SK-N-SH (cell line): ENCODE data around the gene CTU1. TPM values are rescaled to one million over a fixed set of nuclear protein-coding genes. Genes with fewer than 3 reads are reported as not detected.

Source experiments
- CTCF ChIA-PET: fragments of 300-600, 350-600 bp; formaldehyde crosslinking; extraction: SDS; loops from one replicate; lab custom pipeline; 2021; lab: Yijun Ruan, JAX
- POLR2A ChIA-PET: fragments of 350-600 bp; sonication (Branson Sonifier 250); formaldehyde crosslinking; extraction: SDS; loops from one replicate; lab custom pipeline; 2020; ENCODE audit warnings: antibody characterized with exemption, inconsistent platforms; lab: Yijun Ruan, JAX
- DNase-seq: peaks from one replicate; pipeline ENCODE4 v3.0.0; 2012
- H2AFZ ChIP-seq: fragments of 200-600 bp; sonication (generic); 2 replicates; pipeline ENCODE4 v1.8.1; 2016; ENCODE audit warnings: antibody characterized with exemption, mild to moderate bottlenecking, low read depth
- H3F3A ChIP-seq: fragments of 200-600 bp; sonication (generic); replicated peaks from 2 replicates; pipeline ENCODE3; 2016; ENCODE audit warnings: antibody characterized with exemption, mild to moderate bottlenecking; ENCODE audit not compliant: insufficient read depth
- H3K27ac ChIP-seq, 2 experiments: fragments of 200-500 bp in 1 of 2; fragments of 200-600 bp in 1 of 2; sonication (Bioruptor generic) in 1 of 2; sonication (generic), shearing (Covaris generic) in 1 of 2; 2 replicates each; pipeline versions ENCODE4 v1.5.1 to v1.6.1; 2014 to 2016; ENCODE audit warnings: low read depth in 2 of 2, inconsistent platforms in 1 of 2, low read length in 1 of 2, mild to moderate bottlenecking in 1 of 2, mixed read lengths in 1 of 2
- H3K27me3 ChIP-seq: fragments of 200-600 bp; sonication (generic), shearing (Covaris generic); 2 replicates; pipeline ENCODE4 v1.6.1; 2016; ENCODE audit warnings: mixed run types; ENCODE audit not compliant: insufficient read depth
- H3K36me3 ChIP-seq, 2 experiments: fragments of 200-500 bp in 1 of 2; fragments of 200-600 bp in 1 of 2; sonication (Bioruptor generic) in 1 of 2; sonication (generic) in 1 of 2; replicated peaks in 1 of 2; 2 replicates each; pipeline versions ENCODE3 to v1.5.1; 2014 to 2016; ENCODE audit warnings: low read length in 1 of 2, mild to moderate bottlenecking in 1 of 2; ENCODE audit not compliant: insufficient read depth in 2 of 2, control insufficient read depth in 1 of 2
- H3K4me1 ChIP-seq, 2 experiments: fragments of 200-500 bp in 1 of 2; fragments of 200-600 bp in 1 of 2; sonication (Bioruptor generic) in 1 of 2; sonication (generic), shearing (Covaris generic) in 1 of 2; 2 replicates each; pipeline versions ENCODE4 v1.5.1 to v1.6.1; 2014 to 2016; ENCODE audit warnings: low read depth in 1 of 2, low read length in 1 of 2, mixed run types in 1 of 2; ENCODE audit not compliant: insufficient read depth in 2 of 2, control insufficient read depth in 1 of 2
- H3K4me2 ChIP-seq: fragments of 200-600 bp; sonication (generic), shearing (Covaris generic); 2 replicates; pipeline ENCODE4 v1.6.1; 2017; ENCODE audit warnings: mixed run types
- H3K4me3 ChIP-seq, 2 experiments: fragments of 200-500 bp in 1 of 2; fragments of 200-600 bp in 1 of 2; sonication (Bioruptor generic) in 1 of 2; sonication (generic), shearing (Covaris generic) in 1 of 2; 2 replicates each; pipeline versions ENCODE4 v1.5.1 to v1.8.1; 2014 to 2016; ENCODE audit warnings: low read depth in 2 of 2, inconsistent platforms in 1 of 2, low read length in 1 of 2, mild to moderate bottlenecking in 1 of 2, mixed read lengths in 1 of 2, moderate library complexity in 1 of 2
- H3K79me2 ChIP-seq: fragments of 200-600 bp; sonication (generic); 2 replicates; pipeline ENCODE4 v1.8.1; 2017; ENCODE audit warnings: mild to moderate bottlenecking; ENCODE audit not compliant: insufficient read depth
- H3K9ac ChIP-seq: fragments of 200-600 bp; sonication (generic); 2 replicates; pipeline ENCODE4 v1.6.1; 2017; ENCODE audit warnings: mixed run types
- H3K9me2 ChIP-seq: fragments of 200-600 bp; sonication (generic); 2 replicates; pipeline ENCODE4 v1.6.1; 2017; ENCODE audit warnings: mixed run types
- H3K9me3 ChIP-seq: fragments of 200-600 bp; sonication (generic); 2 replicates; pipeline ENCODE4 v1.6.1; 2017; ENCODE audit warnings: mixed run types, mild to moderate bottlenecking, moderate library complexity
- H4K20me1 ChIP-seq: fragments of 200-600 bp; sonication (generic); 2 replicates; pipeline ENCODE4 v1.6.1; 2017; ENCODE audit warnings: mild to moderate bottlenecking, mixed run types; ENCODE audit not compliant: insufficient read depth
- JUND ChIP-seq: IDR thresholded peaks from 2 replicates; pipeline ENCODE4 v1.4.0; 2012
- RAD21 ChIP-seq: IDR thresholded peaks from 2 replicates; pipeline ENCODE4 v1.6.1; 2012; ENCODE audit warnings: mild to moderate bottlenecking, low read length
- RFX5 ChIP-seq: IDR thresholded peaks from 2 replicates; pipeline ENCODE4 v1.6.1; 2012; ENCODE audit warnings: mild to moderate bottlenecking, improper control_type of control experiment, low read length
- SMC3 ChIP-seq: IDR thresholded peaks from 2 replicates; pipeline ENCODE4 v1.6.1; 2012; ENCODE audit warnings: low read depth, low read length, improper control_type of control experiment
- TAF1 ChIP-seq: IDR thresholded peaks from 2 replicates; pipeline ENCODE4 v1.6.1; 2012; ENCODE audit warnings: low read depth, mild to moderate bottlenecking, low read length, moderate library complexity, borderline replicate concordance
- polyA plus RNA-seq, 3 experiments: library from polyadenylated mRNA; depleted of rRNA; stranded (reverse); fragments of >200 nt; gene quantifications; 2 replicates each; pipeline ENCODE4 v1.2.3, GENCODE V29; 2012

Gene CTU1
- polyA plus RNA-seq, 1 of the 3 experiments (the other 2 are of a cell fraction), result 8.8 TPM

- Histone ChIP-seq H3K27ac (no peak overlapping the region), H3K4me3 (no peak overlapping the region), H2AFZ (no peak overlapping the region), H3K4me1 (no peaks in the 10 kb centered on the region), H4K20me1 (no peaks in the 10 kb centered on the region), H3K27me3 (peaks cover 39% of the 10 kb centered on the region; the same call in 1 of the 2 replicates), H3K4me2 (no peak overlapping the region), H3K9ac (no peak overlapping the region), H3F3A (no peaks in the 10 kb centered on the region), H3K36me3 (no peaks in the 10 kb centered on the region), H3K9me3 (no peaks in the 10 kb centered on the region), H3K79me2 (no peaks in the 10 kb centered on the region), H3K9me2 (no peaks in the 10 kb centered on the region)
- CTCF ChIA-PET, result no interaction called here
- no peak for DNase-seq
- TF ChIP-seq TAF1 (no peak), SMC3 (no peak), JUND (no peak), RAD21 (no peak), RFX5 (no peak)
- TF ChIP-seq, all 33 proteins: peak for 0
- POLR2A ChIA-PET, result no interaction called here
Observed at GRCh38 chr19:51055866-51056265, 52.3 kb downstream of the CTU1 start.

Other genes starting within 250 kb of the CTU1 start
- 0.15 and 0.44 TPM in 2 replicates for gene KLK2, start 235.0 kb downstream of the CTU1 start, polyA plus RNA-seq (2012; rRNA removed)
- not detected in 2 replicates for gene KLK4, start 197.0 kb downstream of the CTU1 start, polyA plus RNA-seq (2012; rRNA removed)
- not detected in 2 replicates for gene KLK5, start 155.4 kb downstream of the CTU1 start, polyA plus RNA-seq (2012; rRNA removed)
- gene KLK6, start 138.8 kb downstream of the CTU1 start, polyA plus RNA-seq (2012; rRNA removed), result not detected in 2 replicates
- not detected in 2 replicates for gene KLK7, start 124.5 kb downstream of the CTU1 start, polyA plus RNA-seq (2012; rRNA removed)
- gene KLK8, start 106.8 kb downstream of the CTU1 start, polyA plus RNA-seq (2012; rRNA removed), result not detected in 2 replicates
- gene KLK10, start 88.7 kb downstream of the CTU1 start, polyA plus RNA-seq (2012; rRNA removed), result not detected in 2 replicates
- not detected in 2 replicates for gene KLK11, start 81.8 kb downstream of the CTU1 start, polyA plus RNA-seq (2012; rRNA removed)
- gene KLK12, start 73.4 kb downstream of the CTU1 start, polyA plus RNA-seq (2012; rRNA removed), result not detected in 2 replicates
- not detected in 2 replicates for gene KLK13, start 43.3 kb downstream of the CTU1 start, polyA plus RNA-seq (2012; rRNA removed)
- 0.19 and 0.26 TPM in 2 replicates for gene KLK14, start 25.5 kb downstream of the CTU1 start, polyA plus RNA-seq (2012; rRNA removed)
- gene SIGLEC9, start 16.5 kb upstream of the CTU1 start, polyA plus RNA-seq (2012; rRNA removed), result not detected in 2 replicates
- gene SIGLEC7, start 33.9 kb upstream of the CTU1 start, polyA plus RNA-seq (2012; rRNA removed), result not detected in 2 replicates
- 0.36 and 0.67 TPM in 2 replicates for gene CD33, start 116.7 kb upstream of the CTU1 start, polyA plus RNA-seq (2012; rRNA removed)
- gene SIGLECL1, start 142.7 kb upstream of the CTU1 start, polyA plus RNA-seq (2012; rRNA removed), result not detected in 2 replicates
- gene IGLON5, start 203.2 kb upstream of the CTU1 start, polyA plus RNA-seq (2012; rRNA removed), result 0.36 and 0.60 TPM in 2 replicates
- gene VSIG10L, start 233.7 kb upstream of the CTU1 start, polyA plus RNA-seq (2012; rRNA removed), result 2.3 and 2.7 TPM in 2 replicates